ENCODE results near the gene CUEDC1.
"Not testable (repeated sequence)": the region's sequence is repeated elsewhere in the genome, so short reads cannot be mapped to it uniquely, and the experiment has no call there.

DNA sequence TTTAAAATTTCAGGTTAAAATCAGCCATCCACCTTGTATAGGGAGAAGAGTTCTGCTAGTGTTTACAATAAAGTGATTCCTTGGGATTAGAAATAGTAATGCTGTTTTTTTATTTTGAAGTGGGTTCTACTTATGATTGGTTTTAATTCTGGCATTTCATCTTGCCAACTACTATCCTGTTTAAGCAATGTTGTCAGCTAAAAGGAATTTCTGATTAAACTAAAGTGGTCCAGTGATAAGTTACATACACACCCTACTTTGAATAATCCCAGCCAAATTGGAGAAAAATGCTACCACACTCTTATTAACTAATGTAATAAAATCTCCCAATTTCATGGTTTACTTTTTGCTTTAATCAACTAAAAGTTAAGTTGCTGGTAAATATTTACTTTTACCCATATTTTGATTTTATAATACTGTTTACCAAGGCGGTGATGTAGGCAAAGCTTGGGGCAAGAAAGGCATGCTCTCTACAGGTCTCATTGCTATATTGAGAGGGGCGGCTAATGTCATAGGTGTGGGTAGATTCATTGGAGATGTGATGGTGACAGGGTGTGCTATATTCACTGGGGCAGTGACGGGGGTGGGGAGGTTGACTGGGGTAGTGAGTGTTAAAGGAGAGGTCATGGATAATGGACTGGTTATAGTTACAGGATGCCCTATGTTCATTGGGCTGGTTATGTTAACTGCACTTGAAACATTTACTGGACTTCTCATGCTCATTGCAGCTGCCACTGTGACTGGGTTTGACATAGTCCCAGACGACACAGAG, 19.0 kb upstream of the CUEDC1 start:
- not testable (repeated sequence) for TF ChIP-seq GATA1 (IDR thresholded peaks at IDR 0.05; ENCODE audit: low read depth, low read length); POLR2A (IDR thresholded peaks at IDR 0.05; ENCODE audit: low read length)
